Cardiac muscle cell (in vitro differentiated cells and primary cell): ENCODE results near the gene GJA3. TPM values are rescaled to one million over a fixed set of nuclear protein-coding genes. Genes with fewer than 3 reads are reported as not detected.

Experiments
- DNase-seq, 2 donors: peaks; one replicate each; pipeline versions ENCODE4 v3.0.0 to v3.0.0-alpha.2; 2010 to 2017; ENCODE audit warnings: low read depth in 1 of 2, low spot score in 1 of 2
- H3K27ac ChIP-seq: fragments of 200-600 bp; sonication (generic); 2 replicates; pipeline ENCODE4 v1.5.1; 2016
- H3K27me3 ChIP-seq: fragments of 200-600 bp; sonication (generic); 2 replicates; pipeline ENCODE4 v1.6.0; 2016; ENCODE audit warnings: control low read depth
- H3K36me3 ChIP-seq: fragments of 200-600 bp; sonication (generic); 2 replicates; pipeline ENCODE4 v1.5.1; 2016; ENCODE audit warnings: control low read depth
- H3K4me1 ChIP-seq: fragments of 200-600 bp; sonication (generic); 2 replicates; pipeline ENCODE4 v1.8.1; 2017; ENCODE audit warnings: low read depth, mild to moderate bottlenecking, mixed run types
- H3K4me3 ChIP-seq: fragments of 200-600 bp; sonication (generic); 2 replicates; pipeline ENCODE4 v1.5.1; 2016; ENCODE audit warnings: mild to moderate bottlenecking
- H3K9me3 ChIP-seq: fragments of 200-600 bp; sonication (generic); 2 replicates; pipeline ENCODE4 v1.5.1; 2017; ENCODE audit warnings: low read depth, mild to moderate bottlenecking, control low read depth
- CTCF ChIP-seq: IDR thresholded peaks from 2 replicates; pipeline ENCODE4 v1.5.1; 2012; ENCODE audit warnings: low read depth, mild to moderate bottlenecking, low read length
- polyA plus RNA-seq: library from polyadenylated mRNA; unstranded; fragments of >200 nt; fragmentation: Nextera tagmentation; extraction: Ambion mirVana; gene quantifications from 2 replicates; pipeline ENCODE4 v1.2.1, GENCODE V29; 2016
- total RNA-seq: library from RNA; depleted of rRNA; stranded (reverse); fragments of >200 nt; gene quantifications from 2 replicates; pipeline ENCODE4 v1.2.3, GENCODE V29; 2016

GJA3 gene
- total and polyA plus RNA-seq, 2 experiments from 2014 or later = 123 to 201 TPM

- peak; percentile 30 to 46 for DNase-seq
- Histone ChIP-seq H3K36me3 (no peaks in the 10 kb centered on the region), H3K9me3 (no peaks in the 10 kb centered on the region), H3K4me1 (no peaks in the 10 kb centered on the region), H3K27ac (no peak overlapping the region), H3K27me3 (peaks cover 94% of the 10 kb centered on the region), H3K4me3 (peak overlapping the region; percentile 55)
- no peak for TF ChIP-seq CTCF
Observed at GRCh38 chr13:20192158-20192835, 31.4 kb upstream of the GJA3 start.

- TF ChIP-seq CTCF = no peak
- Histone ChIP-seq H3K27me3 (peaks cover 87% of the 10 kb centered on the region), H3K4me3 (peak overlapping the region; percentile 55), H3K4me1 (no peaks in the 10 kb centered on the region), H3K36me3 (no peaks in the 10 kb centered on the region), H3K27ac (no peak overlapping the region), H3K9me3 (no peaks in the 10 kb centered on the region)
- DNase-seq = peak in 1 of 2 donors; percentile 26
Observed at GRCh38 chr13:20191311-20192157, 30.7 kb upstream of the GJA3 start.

GRCh38 chr13:20190481-20191310, 29.8 kb upstream of the GJA3 start:
- peaks cover 2% of the 10 kb centered on the region for H3K4me1 ChIP-seq
- TF ChIP-seq CTCF = no peak
- DNase-seq = peak in 1 of 2 donors; percentile 75
- H3K27ac ChIP-seq = no peak overlapping the region
- H3K36me3 ChIP-seq = no peaks in the 10 kb centered on the region
- no peaks in the 10 kb centered on the region for H3K9me3 ChIP-seq
- H3K27me3 ChIP-seq = peaks cover 79% of the 10 kb centered on the region
- H3K4me3 ChIP-seq = no peak overlapping the region

DNA sequence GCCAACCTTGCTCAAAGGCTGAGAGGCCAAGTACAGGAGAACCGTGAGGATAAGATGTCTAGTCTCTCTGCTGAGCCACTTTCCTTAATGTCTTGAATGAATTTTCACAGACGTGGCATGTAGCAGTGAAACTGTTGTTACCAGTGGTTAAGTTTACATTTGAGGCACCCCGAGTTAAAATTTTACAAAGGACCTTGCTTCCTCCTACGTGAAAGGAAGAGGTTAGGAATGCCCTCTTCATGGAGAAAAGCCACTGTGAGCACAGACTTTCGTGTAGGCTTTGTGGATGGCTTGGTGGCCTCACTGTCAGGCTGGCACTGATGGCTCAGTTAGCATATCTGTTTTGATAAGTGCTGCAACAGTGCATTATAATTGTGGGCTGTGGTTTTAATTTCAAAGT, 29.2 kb upstream of the GJA3 start:
- Histone ChIP-seq H3K9me3 (no peaks in the 10 kb centered on the region), H3K27ac (no peak overlapping the region), H3K27me3 (peaks cover 73% of the 10 kb centered on the region), H3K4me3 (no peak overlapping the region), H3K36me3 (no peaks in the 10 kb centered on the region), H3K4me1 (peaks cover 8% of the 10 kb centered on the region)
- no peak for TF ChIP-seq CTCF
- no peak for DNase-seq

DNA sequence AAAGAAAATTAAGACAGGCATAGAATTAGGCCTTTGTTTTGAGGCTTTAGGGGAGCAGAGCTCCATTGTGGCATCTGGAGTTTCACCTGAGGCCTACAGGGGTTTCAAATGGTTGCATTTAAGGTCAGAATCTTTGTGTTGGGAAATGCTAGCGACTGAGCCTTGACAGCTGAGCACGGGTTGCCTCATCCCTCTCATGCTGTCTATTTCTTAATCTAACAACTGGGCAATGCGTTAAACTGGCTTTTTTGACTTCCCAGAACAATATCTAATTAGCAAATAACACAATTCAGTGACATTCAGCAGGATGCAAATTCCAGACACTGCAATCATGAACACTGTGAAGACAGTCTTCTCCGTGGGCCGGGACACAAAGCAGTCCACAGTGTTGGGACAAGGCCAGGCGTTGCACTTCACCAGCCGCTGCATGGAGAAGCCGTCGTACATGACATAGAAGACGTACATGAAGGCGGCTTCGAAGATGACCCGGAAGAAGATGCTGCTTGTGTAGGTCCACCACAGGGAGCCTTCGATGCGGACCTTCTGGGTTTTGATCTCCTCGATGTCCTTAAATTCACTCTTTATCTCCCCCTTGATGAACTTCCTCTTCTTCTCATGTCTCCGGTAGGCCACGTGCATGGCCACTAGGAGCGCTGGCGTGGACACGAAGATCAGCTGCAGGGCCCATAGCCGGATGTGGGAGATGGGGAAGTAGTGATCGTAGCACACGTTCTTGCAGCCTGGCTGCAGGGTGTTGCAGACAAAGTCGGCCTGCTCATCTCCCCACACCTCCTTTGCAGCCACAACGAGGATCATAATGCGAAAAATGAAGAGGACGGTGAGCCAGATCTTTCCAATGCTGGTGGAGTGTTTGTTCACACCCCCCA, 28.1 kb upstream of the GJA3 start:
- Histone ChIP-seq H3K4me1 (peaks cover 13% of the 10 kb centered on the region), H3K4me3 (no peak overlapping the region), H3K27me3 (peaks cover 61% of the 10 kb centered on the region), H3K9me3 (no peaks in the 10 kb centered on the region), H3K27ac (no peak overlapping the region), H3K36me3 (no peaks in the 10 kb centered on the region)
- no peak for DNase-seq
- TF ChIP-seq CTCF = no peak
